D721Med (cell line): ENCODE data around the gene MRM1.

Experiments used
- DNase-seq: peaks from one replicate; pipeline ENCODE4 v3.0.0; 2011; ENCODE audit warnings: low spot score; ENCODE audit not compliant: insufficient read length
- FAIRE-seq: peaks from 2 replicates; lab custom pipeline; 2011; peaks lifted over from hg19 to GRCh38; lab: Jason Lieb, UNC
- CTCF ChIP-seq: IDR thresholded peaks from 2 replicates; pipeline ENCODE4 v1.5.1; 2012; ENCODE audit warnings: mild to moderate bottlenecking, control low read depth; ENCODE audit not compliant: insufficient read depth; ENCODE audit errors: missing control alignments

MRM1 gene

GRCh38 chr17:36641877-36642845 is 40.8 kb downstream of the MRM1 start:
- TF ChIP-seq CTCF, result no peak
- DNase-seq (no peak), FAIRE-seq (no peak)

GRCh38 chr17:36643086-36643685 is 41.8 kb downstream of the MRM1 start:
- no peak for TF ChIP-seq CTCF
- no peak for FAIRE-seq

GRCh38 chr17:36645422-36645821 is 44.0 kb downstream of the MRM1 start:
- FAIRE-seq (no peak), DNase-seq (no peak)
- TF ChIP-seq CTCF, result no peak

More at GRCh38 chr17:36643086-36643685, 41.8 kb downstream of the MRM1 start:
- DNase-seq, result no peak

- DNase-seq (no peak), FAIRE-seq (no peak)
- TF ChIP-seq CTCF, result no peak
These were observed 46.3 kb downstream of the MRM1 start for GRCh38 chr17:36647636-36648035.

GRCh38 chr17:36650096-36650775 is 48.9 kb downstream of the MRM1 start:
- no peak for TF ChIP-seq CTCF
- FAIRE-seq, result no peak
- DNase-seq, result no peak

GRCh38 chr17:36653374-36653773 is 52.0 kb downstream of the MRM1 start:
- DNase-seq, result peak; percentile 57
- TF ChIP-seq CTCF, result no peak
- no peak for FAIRE-seq
